Cardiac septum (tissue), 1 donor: ENCODE results near the gene ERMP1. TPM values are rescaled to one million over a fixed set of nuclear protein-coding genes. Genes with fewer than 3 reads are reported as not detected.

Experiments used
- DNase-seq: peaks from one replicate; pipeline ENCODE4 v3.0.0-alpha.2; 2020; ENCODE audit warnings: low spot score
- intact Hi-C: fragments of 100-400 bp; cut with DNase I; formaldehyde crosslinking; loops from one replicate; pipeline ENCODE4 v1.14.0; 2022
- total RNA-seq: library from RNA; stranded (reverse); fragmentation: NEBNext Ultra II Directional; extraction: Animal tissue kit (Norgen Biotek cat#: 25700); gene quantifications from one replicate; pipeline ENCODE4 v1.2.1, GENCODE V29; 2021
- donor health status: DM: no; HTN: no; CAD: no.

ERMP1 gene
- total RNA-seq, 1 donor from 2014 or later = 16.8 TPM

DNA sequence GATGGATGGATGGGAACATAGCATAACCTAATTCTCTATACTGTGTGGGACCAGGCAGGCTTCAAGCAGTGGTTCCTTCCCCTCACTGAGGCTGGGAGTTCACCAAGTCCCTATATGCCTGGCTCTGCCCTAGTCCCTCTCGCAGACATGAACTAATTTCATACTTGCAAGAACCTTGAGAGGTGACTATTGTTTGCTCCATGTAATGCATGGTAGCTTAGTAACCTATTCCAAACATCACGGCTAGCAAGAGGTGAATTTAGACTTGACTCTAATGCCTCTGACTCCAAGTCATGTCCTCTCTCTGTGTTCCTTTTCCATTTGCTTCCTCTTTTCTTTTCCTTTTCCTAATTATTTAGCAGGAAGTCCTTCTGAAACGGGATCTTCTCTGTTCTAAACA, 25.9 kb upstream of the ERMP1 start:
- DNase-seq = no peak
- intact Hi-C loops = no loop called here

DNA sequence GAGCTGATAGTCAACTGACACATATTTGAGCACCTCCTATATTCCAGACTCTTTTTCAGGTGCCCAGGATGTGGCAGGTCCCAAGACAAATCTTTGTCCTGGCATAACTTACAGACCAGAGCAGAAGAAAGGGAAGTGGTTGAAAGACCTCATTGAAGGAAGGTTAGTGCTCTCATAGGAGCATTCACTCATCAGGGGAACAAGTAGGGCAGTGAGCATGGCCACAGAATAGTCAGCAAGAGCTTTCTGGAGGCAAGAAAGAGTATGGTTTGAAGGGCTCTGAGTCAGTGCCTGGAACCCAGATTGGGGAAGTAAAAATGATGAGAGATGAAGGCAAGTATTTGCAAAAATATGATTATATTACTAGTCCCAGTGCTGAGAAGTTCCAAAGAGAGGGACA, 25.0 kb upstream of the ERMP1 start:
- DNase-seq = no peak
- intact Hi-C loops = no loop called here

DNA sequence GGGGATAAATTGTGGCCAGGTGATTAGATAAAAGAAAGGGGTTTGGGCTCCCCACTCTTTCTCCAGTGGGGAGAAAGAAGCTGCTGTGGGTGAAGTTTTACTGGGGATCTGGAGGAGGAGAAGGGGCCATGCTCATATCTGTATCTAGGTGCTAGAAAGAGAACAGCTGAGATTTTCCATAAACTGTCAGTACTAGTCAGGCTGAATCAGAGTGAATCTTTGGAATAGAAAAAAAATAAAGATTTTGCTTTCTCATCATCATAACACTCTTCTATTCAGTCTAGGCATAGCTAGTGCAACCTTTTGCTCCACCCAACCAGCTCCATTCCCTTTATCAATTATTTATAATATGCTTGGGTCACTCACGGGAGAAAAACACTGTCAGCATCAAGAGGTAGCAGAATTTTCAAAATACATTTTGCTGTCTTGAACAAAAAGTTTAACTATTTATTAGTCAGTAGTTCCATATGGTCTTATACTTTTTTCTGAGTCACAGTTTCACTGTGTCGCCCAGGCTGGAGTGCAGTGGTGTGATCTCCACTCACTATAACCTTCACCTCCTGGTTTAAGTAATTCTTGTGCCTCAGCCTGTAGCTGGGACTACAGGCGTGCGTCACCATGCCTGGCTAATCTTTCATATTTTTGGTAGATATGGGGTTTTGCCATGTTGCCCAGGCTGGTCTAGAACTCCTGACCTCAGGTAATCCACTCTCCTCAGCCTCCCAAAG, 21.3 kb upstream of the ERMP1 start:
- no peak for DNase-seq
- intact Hi-C loops = no loop called here

DNA sequence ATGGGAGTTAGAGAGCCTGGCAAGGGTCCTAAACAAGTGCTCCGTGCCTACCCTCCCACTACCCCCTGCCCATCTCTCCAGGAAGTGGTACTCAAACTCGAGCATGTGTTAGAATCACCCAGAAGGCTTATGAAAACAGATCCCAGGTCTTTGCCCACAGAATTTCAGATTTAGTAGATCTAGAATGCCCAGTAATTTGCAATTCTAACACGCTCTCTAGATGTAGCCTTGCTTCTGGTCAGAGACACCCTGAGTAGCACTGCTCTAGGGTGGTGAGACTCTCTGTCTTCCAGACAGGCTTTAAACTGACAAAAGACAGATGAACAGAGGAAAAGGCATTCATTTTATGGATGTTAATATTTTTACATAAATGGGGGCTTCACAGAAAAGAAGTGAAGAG, 20.7 kb upstream of the ERMP1 start:
- no peak for DNase-seq
- intact Hi-C loops = no loop called here

DNA sequence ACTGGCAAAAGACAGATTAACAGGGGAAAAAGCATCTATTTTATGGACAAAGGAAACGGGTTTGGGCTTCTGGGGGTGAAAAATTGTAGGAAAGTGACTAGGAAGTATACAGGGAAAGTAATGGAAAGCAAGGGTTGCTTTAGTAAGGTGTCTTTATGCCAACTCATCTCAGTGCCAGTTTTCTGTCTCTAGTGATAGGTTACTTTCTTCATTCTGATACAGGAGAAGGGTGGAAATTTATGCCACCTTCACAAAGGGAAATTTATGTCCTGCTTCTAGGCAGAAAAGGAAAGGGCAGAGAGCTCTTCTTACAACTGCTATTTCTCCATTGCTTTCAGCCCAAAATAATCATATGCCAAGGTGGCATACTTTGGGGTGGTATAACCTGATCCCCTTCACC, 20.1 kb upstream of the ERMP1 start:
- no peak for DNase-seq

DNA sequence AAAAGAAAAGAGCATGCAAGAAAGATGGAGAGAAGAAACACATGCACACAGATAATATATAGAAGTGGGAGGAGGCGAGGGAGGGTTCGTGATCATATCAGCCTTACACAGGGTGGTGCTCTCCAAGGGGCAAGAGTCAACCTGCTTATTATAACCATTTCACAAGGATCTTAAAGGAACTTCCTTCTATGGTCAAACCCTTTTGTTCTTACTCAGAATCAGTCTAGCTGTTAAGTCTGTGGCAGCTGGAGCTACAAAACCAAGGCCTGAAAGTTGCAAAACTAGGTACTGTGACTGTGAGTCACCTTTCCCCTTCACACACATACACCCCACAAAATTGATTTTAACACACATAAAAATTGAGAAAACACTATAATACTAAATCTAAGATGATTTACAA, 18.5 kb upstream of the ERMP1 start:
- intact Hi-C loops = no loop called here
- no peak for DNase-seq

More for the DNA sequence above, 20.1 kb upstream of the ERMP1 start:
- intact Hi-C loops = no loop called here

DNA sequence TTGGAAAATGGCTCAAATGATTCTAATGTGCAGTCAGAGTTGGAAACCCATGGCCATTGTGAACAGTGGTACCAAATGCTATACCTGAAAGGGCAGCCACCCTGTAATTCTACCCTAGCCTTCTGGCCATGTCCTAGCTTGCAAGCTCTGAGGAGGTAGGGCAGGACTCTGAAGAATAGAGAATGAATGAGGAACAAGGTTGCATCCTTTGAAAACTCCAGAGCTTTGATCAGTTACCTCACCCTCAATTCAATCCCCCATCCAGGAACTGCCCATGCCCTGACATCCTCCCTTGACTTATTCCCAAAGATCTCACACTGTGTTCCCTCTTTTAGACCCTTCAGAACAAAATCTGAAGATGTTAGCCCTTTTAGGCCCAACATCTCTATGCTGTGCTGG, 17.8 kb upstream of the ERMP1 start:
- no peak for DNase-seq
- intact Hi-C loops = no loop called here

DNA sequence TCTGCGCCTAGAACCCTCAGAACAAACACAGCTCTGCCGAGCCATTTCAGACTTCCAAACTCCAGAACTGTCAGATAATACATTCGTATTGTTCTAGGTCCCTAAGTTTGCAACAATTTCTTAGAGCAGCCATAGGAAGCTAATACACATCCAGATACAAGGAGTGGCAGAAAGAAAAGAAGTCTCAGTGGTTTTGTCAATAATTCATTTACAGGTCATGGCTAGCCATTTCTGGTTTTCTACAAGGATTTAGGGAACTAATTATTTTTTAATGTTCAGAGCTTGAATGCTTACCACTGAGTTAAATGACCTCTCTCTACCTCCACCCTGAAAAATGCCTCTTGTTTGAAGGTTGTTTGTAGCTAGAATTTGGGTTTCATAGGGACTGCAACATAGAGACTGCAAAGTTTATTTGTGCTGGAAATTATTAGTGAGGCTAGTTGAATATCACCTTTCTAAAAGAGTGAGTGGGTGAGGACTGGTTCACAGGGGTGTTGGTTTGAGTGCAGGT, 15.5 kb upstream of the ERMP1 start:
- intact Hi-C loops = no loop called here
- no peak for DNase-seq

DNA sequence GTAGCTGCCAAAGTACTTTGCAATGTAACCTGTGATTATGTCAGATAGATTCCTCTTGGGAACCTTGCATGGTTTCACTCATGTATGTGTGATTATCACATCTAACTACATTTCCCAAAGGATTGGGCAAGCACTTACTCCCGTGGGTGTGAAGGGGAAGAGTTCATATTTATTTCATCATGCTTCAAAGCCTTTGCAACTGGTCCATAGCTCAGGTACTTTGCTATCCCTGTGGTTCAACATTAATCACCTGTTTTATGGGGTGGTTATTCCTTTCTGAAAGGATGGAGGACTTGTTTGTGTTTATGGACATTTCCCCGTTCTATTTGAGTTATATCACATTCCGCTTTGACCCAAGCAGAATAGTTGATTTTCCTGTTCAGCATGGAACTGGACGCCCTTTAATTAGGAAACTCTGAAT, 13.6 kb upstream of the ERMP1 start:
- intact Hi-C loops = no loop called here
- no peak for DNase-seq

DNA sequence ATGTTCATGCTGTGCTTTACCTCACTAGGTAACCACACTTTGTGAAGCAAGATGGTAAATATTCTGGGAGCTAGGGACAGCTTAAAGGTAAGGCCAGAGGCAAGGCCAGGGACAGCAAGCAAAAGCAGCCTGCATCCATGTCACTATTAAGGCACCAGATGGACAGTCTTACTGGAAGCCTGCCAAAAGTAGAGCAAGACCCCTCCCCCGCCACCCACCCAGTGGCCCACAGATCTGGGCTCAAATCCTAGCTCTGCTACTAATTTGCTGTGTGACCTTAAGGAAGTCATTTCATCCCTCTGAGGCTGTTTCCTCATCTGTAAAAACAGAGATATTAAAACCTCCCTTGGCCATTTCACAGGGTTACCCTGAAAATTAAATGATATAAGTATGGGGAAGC, 13.2 kb upstream of the ERMP1 start:
- intact Hi-C loops = no loop called here
- DNase-seq = no peak

DNA sequence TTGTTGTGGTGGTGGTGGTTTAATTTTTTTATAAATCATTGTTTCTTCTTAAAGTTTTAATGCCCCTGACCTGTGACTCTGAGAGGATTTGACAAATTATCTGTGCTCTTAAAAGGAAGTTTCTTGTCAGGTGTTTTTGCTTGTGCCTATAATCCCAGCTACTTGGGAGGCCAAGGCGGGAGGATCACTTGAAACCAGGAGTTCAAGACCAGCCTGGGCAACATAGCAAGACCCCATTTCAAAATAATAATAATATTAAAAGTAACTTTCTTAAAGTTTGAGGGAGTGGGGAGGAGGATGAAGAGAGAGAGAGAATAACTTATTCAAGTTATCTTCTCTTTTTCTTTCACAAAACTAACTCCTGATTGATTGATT, 12.2 kb upstream of the ERMP1 start:
- DNase-seq = no peak
- intact Hi-C loops = no loop called here

DNA sequence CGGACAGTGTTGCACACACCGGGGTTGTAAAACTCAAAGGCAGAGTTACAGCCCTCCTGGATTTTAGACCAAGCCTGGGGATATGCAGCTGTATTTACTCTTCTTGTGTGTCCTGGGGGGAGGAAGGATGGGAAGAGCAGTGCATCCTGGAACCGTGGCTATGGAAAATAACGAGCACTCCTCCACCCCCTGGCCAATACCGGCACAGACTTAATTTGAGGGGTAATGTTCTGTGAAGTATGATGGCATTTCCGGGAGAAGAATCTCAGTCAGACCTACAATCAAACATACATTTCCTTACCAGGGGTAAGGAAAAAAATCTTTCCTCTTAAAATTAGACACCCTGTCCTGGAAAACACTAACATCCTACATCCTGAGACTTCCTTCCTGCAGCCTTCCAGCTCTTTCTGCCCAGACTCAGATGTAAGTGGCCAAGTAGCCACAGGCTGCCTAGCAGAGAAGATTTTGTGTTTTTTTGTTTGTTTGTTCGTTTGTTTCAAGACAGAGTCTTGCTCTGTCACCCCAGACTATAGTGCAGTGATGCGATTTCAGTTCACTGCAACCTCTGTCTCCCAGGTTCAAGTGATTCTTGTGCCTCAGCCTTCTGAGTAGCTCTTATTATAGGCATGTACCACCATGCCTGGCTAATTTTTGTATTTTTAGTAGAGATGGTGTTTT, 11.0 kb upstream of the ERMP1 start:
- intact Hi-C loops = no loop called here
- no peak for DNase-seq

DNA sequence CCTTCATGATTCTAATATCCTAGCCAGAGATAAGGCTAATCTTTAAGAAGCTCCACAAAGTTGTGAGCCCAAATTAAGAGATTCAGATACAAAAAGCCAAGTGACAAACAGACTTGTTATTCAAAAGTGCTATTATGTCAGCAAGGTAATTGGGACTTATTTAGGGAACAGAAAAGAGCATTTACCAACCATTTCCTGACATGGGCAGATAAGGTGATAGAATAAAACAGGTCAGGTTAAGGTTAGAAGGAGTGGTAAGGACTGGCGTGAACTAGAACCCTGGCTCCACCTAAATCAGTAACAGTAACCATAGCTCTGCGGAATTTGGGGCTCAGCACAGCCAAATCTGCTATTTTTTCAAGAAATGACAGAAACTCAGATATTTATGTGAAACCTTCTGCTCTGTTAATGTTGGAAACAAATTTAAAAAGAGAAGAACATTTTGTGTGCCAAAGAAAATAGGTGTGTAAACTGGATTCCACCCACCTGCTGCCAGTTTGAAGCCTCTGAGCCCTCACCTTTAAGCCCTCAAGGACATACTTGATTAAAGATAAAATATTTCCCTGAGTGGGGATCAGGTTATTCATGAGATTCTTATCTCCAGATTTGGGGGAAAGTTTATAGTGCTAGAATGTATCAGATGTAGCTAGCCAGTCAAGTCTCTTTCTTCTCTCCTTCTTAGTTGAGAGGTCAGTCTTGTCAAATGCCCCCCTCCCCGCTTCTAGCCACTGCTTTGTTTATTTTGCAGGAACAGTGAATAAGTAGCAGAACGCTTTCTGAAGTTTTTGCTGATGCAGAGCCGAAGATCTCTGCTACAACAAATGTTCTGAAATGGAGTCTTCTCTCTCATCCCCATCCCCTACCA, 10.2 kb upstream of the ERMP1 start:
- intact Hi-C loops = no loop called here
- no peak for DNase-seq

DNA sequence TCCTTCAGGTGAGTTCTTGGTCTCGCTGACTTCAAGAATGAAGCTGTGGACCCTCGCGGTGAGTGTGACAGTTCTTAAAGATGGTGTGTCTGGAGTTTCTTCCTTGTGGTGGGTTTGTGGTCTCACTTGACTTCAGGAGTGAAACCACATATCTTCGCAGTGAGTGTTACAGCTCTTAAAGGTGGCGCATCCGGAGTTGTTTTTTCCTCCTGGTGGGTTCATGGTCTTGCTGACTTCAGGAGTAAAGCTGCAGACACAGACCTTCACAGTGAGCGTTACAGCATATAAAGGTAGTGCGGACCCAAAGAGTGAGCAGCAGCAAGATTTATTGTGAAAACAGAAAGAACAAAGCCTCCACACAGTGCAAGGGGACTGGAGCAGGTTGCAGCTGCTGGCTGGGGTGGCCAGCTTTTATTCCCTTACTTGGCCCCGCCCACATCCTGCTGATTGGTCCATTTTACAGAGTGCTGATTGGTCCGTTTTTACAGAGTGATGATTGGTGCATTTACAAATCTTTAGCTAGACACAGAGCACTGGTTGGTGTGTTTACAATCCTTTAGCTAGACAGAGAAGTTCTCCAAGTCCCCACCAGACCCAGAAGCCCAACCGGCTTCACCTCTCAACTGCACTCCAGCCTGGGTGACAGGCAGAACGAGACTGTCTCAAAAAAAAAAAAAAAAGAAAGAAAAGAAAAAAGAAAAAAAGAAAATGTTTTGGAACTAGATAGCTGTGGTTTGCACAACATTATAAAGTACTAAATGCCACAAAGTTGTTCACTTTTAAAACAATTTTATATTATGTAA, 9.1 kb upstream of the ERMP1 start:
- intact Hi-C loops = no loop called here
- DNase-seq = no peak

DNA sequence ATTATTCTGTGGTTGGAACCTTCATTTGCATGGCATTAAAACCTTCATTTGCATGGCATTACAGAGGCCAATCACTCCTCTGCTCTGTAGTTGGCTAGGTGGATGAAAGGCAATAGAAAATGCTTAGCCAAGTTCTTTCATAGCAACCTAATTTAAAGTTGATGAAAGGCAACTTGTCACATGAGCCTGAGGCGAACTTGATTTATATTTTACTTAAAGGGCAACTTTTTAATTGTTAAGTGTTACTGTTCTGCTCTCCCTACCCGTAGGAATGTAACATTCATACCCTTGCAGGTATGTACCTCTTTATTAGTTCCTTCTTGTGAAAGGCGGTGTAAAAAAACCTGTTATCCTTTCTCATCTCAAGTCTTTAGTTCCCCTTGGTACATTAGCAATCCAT, 7.9 kb upstream of the ERMP1 start:
- intact Hi-C loops = no loop called here
- DNase-seq = no peak

DNA sequence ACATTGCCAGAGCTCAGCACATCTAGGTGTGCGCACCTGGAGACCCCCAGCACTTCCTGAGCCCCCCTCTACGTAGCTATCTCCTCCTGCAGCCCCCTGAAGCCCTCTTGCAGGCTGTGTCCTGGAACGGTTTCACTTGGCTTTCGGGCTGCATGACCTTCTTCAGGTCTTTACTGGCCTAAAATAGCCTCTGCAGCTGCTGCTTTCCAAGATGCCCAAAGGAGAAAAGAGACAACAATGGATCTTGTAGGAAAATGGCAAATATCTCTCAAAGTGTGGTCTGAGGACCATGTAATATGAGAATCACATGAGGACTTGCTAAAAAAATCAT, 6.6 kb upstream of the ERMP1 start:
- intact Hi-C loops = loop anchor here (10.0 kb wide), 1 partner anchor 165 kb away; a partner anchor contains a TSS
- DNase-seq = no peak

DNA sequence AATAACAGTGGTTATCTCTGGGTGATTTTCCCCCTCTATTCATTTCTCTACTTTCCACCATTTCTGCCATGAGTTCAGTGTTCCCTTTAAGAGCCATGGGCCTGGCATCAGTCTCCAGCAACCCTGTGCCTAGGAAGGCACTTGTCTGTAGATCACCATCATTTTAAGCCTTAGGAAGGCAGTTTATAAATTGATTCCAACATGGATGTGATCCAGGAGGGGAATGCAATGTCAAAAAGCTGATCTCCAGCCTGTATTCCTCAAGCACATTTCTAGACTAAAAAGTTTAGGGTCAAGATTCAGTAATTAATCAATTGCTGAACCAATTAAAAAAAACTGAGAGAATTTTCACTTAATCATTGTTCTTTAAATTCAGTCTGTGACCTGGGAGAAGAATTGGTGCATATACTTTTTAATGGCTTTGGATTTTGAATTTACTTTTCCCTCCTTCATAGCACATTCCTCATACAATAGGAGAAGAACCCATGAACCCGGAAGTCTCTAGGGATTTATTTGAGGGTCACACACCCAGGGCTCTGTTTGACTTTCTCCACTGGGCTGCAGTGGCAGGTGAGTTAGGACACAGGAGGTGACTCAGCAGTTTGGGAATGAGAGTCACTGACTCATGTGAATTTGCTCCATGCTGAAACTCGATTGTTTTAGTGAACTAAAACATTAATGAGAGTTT, 6.1 kb upstream of the ERMP1 start:
- no peak for DNase-seq
- intact Hi-C loops = loop anchor here (10.0 kb wide), 1 partner anchor 166 kb away; a partner anchor contains a TSS

DNA sequence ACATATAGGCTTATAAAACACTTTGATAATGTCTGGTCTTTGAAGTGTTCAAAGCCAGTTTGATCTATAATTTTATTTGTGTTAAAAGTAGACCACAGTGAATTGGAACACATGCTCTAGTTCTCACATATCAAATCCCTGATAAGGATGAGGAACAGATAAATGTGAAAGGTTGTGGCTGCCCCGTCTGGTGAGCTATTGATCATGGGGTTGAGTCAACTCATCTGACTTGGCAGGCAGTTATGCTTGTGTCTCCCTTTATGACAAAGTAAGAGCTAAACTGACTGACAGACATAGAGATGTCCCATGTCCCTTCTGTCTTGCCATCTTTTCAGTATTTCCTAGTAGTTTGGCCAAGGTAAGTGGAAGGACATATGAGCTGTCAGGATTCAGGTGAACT, 2.9 kb upstream of the ERMP1 start:
- intact Hi-C loops = loop anchor here (10.0 kb wide), 1 partner anchor 169 kb away; a partner anchor contains a TSS
- DNase-seq = no peak

DNA sequence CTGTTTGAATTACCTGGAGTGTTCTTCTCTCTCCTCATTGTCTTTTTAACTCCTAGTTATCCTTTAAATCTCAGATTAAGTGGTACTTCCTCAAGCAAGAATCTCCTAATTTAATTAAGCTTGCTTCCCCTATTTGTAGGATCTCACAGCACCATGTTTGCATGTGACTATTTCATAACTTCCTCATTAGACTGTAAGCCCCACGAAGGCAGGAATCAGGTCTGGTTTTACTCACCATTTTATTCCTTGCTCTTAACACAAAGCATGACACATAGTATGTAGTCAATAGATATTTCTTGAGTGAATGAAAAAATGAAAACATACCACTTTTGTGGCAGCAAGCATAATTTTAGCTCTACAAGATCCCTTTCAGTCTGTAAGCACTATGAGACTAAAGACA, 1.3 kb upstream of the ERMP1 start:
- no peak for DNase-seq
- intact Hi-C loops = loop anchor here (5.0 to 10.0 kb wide), 2 partner anchors 171 to 207 kb away; partner anchors contain the start of gene RIC1
